ENCODE results near the gene SVIL. TPM values are rescaled to one million over a fixed set of nuclear protein-coding genes. Genes with fewer than 3 reads are reported as not detected.

The SVIL gene
- total and polyA plus RNA-seq, 4 donors, result 3.1 to 26.0 (median 9.4) TPM

DNA sequence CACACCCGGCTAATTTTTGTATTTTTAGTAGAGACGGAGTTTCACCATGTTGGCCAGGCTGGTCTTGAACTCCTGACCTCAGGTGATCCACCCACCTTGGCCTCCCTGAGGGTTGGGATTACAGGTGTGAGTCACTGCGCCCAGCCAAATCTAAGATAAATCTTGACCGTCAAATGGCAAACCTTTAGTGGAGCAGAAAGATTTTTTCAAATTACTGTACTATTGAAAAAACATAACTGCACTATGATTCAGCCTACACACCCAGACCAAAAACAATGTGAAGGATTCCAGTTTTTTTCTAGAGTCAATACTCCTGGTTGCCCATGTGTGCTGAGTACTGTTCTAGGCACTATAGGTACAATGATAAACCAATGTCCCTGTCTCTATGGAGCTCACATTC is 33.9 kb upstream of the SVIL start:
- Histone ChIP-seq H3K9me3 (ENCODE audit: control insufficient read depth in 4 of 4, low read length in 3 of 4) (no peaks in the 10 kb centered on the region), H3K27ac (ENCODE audit: low read depth in 1 of 2, low read length in 2 of 2) (no peak overlapping the region), H3K27me3 (ENCODE audit: control insufficient read depth in 4 of 4, insufficient read depth in 4 of 4, low read length in 3 of 4) (no peaks in the 10 kb centered on the region), H3K4me1 (ENCODE audit: control insufficient read depth in 4 of 4, insufficient read depth in 4 of 4, low read length in 3 of 4) (no peaks in the 10 kb centered on the region), H3K4me3 (ENCODE audit: low read depth in 1 of 3, low read length in 3 of 3) (no peak overlapping the region), H3K9ac (ENCODE audit: low read depth in 1 of 2, low read length in 2 of 2) (no peak overlapping the region), H3K36me3 (ENCODE audit: control insufficient read depth in 4 of 4, insufficient read depth in 3 of 4, low read depth in 1 of 4, low read length in 3 of 4) (peaks cover 0 to 1% (median 0%) of the 10 kb centered on the region in 4 donors)
- 94% methylated on average over 4 of the region's 4 CpGs for WGBS
- TF ChIP-seq HNF4A (conservative IDR thresholded peaks at IDR 0.05) (no peak), FOXA2 (IDR thresholded peaks at IDR 0.05) (no peak), JUND (IDR thresholded peaks at IDR 0.05) (no peak), HNF4G (IDR thresholded peaks at IDR 0.05) (no peak), GABPA (IDR thresholded peaks at IDR 0.05 in 1 of 2, conservative IDR thresholded peaks at IDR 0.05 in 1 of 2) (no peak)
- DNase-seq (ENCODE audit: low spot score), result no peak

DNA sequence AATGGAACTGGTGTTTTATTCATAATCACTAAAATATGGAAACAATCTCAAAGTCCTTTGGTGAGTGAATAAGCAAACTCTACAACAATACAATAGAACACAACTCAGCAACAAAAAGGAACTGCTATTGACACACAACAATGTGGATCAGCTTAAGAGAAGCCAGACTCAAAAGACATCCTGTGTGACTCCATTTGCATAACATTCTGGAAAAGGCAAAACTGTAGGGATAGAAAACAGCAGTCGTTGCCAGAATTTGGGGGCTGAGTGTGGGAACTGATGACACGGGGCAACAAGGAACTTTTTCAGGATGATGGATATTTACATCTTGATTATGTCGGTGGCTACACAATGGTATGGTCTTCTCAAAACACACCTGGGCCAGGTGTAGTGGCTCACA is 32.4 kb upstream of the SVIL start:
- Histone ChIP-seq H3K27ac (ENCODE audit: low read depth in 1 of 2, low read length in 2 of 2) (no peak overlapping the region), H3K9me3 (ENCODE audit: control insufficient read depth in 4 of 4, low read length in 3 of 4) (no peaks in the 10 kb centered on the region), H3K9ac (ENCODE audit: low read depth in 1 of 2, low read length in 2 of 2) (no peak overlapping the region), H3K27me3 (ENCODE audit: control insufficient read depth in 4 of 4, insufficient read depth in 4 of 4, low read length in 3 of 4) (no peaks in the 10 kb centered on the region), H3K4me3 (ENCODE audit: low read depth in 1 of 3, low read length in 3 of 3) (no peak overlapping the region), H3K36me3 (ENCODE audit: control insufficient read depth in 4 of 4, insufficient read depth in 3 of 4, low read depth in 1 of 4, low read length in 3 of 4) (peaks cover 0 to 1% (median 0%) of the 10 kb centered on the region in 4 donors), H3K4me1 (ENCODE audit: control insufficient read depth in 4 of 4, insufficient read depth in 4 of 4, low read length in 3 of 4) (no peaks in the 10 kb centered on the region)
- TF ChIP-seq EGR1 (IDR thresholded peaks at IDR 0.05; ENCODE audit: low read depth in 2 of 2), result no peak
- TF ChIP-seq, protein P1, sequence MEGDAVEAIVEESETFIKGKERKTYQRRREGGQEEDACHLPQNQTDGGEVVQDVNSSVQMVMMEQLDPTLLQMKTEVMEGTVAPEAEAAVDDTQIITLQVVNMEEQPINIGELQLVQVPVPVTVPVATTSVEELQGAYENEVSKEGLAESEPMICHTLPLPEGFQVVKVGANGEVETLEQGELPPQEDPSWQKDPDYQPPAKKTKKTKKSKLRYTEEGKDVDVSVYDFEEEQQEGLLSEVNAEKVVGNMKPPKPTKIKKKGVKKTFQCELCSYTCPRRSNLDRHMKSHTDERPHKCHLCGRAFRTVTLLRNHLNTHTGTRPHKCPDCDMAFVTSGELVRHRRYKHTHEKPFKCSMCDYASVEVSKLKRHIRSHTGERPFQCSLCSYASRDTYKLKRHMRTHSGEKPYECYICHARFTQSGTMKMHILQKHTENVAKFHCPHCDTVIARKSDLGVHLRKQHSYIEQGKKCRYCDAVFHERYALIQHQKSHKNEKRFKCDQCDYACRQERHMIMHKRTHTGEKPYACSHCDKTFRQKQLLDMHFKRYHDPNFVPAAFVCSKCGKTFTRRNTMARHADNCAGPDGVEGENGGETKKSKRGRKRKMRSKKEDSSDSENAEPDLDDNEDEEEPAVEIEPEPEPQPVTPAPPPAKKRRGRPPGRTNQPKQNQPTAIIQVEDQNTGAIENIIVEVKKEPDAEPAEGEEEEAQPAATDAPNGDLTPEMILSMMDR (IDR thresholded peaks at IDR 0.05; ENCODE audit: low read depth, low read length, missing input control), result no peak
- no peak for TF ChIP-seq FOXA2 (IDR thresholded peaks at IDR 0.05)
- no peak for TF ChIP-seq TAF1 (conservative IDR thresholded peaks at IDR 0.05)
- TF ChIP-seq SP1 (IDR thresholded peaks at IDR 0.05), result no peak
- TF ChIP-seq HNF4G (IDR thresholded peaks at IDR 0.05), result no peak
- no peak for TF ChIP-seq YY1 (IDR thresholded peaks at IDR 0.05)
- TF ChIP-seq, protein P2, sequence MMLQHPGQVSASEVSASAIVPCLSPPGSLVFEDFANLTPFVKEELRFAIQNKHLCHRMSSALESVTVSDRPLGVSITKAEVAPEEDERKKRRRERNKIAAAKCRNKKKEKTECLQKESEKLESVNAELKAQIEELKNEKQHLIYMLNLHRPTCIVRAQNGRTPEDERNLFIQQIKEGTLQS (IDR thresholded peaks at IDR 0.05), result no peak
- no peak for TF ChIP-seq RAD21 (IDR thresholded peaks at IDR 0.05)
- TF ChIP-seq HNF4A (conservative IDR thresholded peaks at IDR 0.05), result no peak
- no peak for TF ChIP-seq NR2F2 (IDR thresholded peaks at IDR 0.05)
- TF ChIP-seq, protein P3, sequence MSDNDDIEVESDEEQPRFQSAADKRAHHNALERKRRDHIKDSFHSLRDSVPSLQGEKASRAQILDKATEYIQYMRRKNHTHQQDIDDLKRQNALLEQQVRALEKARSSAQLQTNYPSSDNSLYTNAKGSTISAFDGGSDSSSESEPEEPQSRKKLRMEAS (IDR thresholded peaks at IDR 0.05), result no peak
- no peak for TF ChIP-seq RXRA (IDR thresholded peaks at IDR 0.05)
- TF ChIP-seq JUND (IDR thresholded peaks at IDR 0.05), result no peak
- no peak for TF ChIP-seq FOXA1 (IDR thresholded peaks at IDR 0.05)
- WGBS, result 93% methylated on average over 3 of the region's 3 CpGs
- no peak for DNase-seq (ENCODE audit: low spot score)

DNA sequence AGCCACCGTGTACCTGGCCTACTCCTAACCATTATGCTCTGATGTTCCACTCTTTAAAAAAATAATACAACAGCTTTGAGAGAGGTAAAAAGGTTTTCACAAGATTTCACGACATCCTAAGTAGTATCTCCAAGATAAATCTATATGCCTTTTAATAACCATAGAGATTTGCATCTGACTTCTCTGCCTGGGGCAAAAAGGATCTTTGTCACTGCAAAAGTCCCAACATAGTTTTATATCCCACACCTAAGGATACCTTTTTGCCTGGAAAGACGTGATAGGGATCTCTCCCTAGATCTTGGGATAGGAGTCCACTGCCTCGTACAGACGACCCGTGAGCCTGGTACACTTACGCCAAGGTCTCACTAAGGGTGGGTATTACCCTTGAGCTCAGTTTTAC is 31.4 kb upstream of the SVIL start:
- no peaks in the 10 kb centered on the region for H3K27me3 ChIP-seq (ENCODE audit: control insufficient read depth in 4 of 4, insufficient read depth in 4 of 4, low read length in 3 of 4)
- WGBS, result 96% methylated on average over 7 of the region's 7 CpGs
- H3K9me3 ChIP-seq (ENCODE audit: control insufficient read depth in 4 of 4, low read length in 3 of 4), result no peaks in the 10 kb centered on the region
- no peaks in the 10 kb centered on the region for H3K4me1 ChIP-seq (ENCODE audit: control insufficient read depth in 4 of 4, insufficient read depth in 4 of 4, low read length in 3 of 4)
- H3K27ac ChIP-seq (ENCODE audit: low read depth in 1 of 2, low read length in 2 of 2), result no peak overlapping the region
- H3K4me3 ChIP-seq (ENCODE audit: low read depth in 1 of 3, low read length in 3 of 3), result no peak overlapping the region
- no peak overlapping the region for H3K9ac ChIP-seq (ENCODE audit: low read depth in 1 of 2, low read length in 2 of 2)
- DNase-seq (ENCODE audit: low spot score), result no peak
- peaks cover 0 to 1% (median 0%) of the 10 kb centered on the region in 4 donors for H3K36me3 ChIP-seq (ENCODE audit: control insufficient read depth in 4 of 4, insufficient read depth in 3 of 4, low read depth in 1 of 4, low read length in 3 of 4)
- TF ChIP-seq HNF4A (conservative IDR thresholded peaks at IDR 0.05) (no peak), JUND (IDR thresholded peaks at IDR 0.05) (no peak), EGR1 (IDR thresholded peaks at IDR 0.05; ENCODE audit: low read depth in 2 of 2) (no peak), FOXA2 (IDR thresholded peaks at IDR 0.05) (no peak), RAD21 (IDR thresholded peaks at IDR 0.05) (no peak), NR2F2 (IDR thresholded peaks at IDR 0.05) (no peak)
- TF ChIP-seq, protein P2 (IDR thresholded peaks at IDR 0.05), result no peak
- TF ChIP-seq, protein P1 (IDR thresholded peaks at IDR 0.05; ENCODE audit: low read depth, low read length, missing input control), result no peak
- TF ChIP-seq, protein P4, sequence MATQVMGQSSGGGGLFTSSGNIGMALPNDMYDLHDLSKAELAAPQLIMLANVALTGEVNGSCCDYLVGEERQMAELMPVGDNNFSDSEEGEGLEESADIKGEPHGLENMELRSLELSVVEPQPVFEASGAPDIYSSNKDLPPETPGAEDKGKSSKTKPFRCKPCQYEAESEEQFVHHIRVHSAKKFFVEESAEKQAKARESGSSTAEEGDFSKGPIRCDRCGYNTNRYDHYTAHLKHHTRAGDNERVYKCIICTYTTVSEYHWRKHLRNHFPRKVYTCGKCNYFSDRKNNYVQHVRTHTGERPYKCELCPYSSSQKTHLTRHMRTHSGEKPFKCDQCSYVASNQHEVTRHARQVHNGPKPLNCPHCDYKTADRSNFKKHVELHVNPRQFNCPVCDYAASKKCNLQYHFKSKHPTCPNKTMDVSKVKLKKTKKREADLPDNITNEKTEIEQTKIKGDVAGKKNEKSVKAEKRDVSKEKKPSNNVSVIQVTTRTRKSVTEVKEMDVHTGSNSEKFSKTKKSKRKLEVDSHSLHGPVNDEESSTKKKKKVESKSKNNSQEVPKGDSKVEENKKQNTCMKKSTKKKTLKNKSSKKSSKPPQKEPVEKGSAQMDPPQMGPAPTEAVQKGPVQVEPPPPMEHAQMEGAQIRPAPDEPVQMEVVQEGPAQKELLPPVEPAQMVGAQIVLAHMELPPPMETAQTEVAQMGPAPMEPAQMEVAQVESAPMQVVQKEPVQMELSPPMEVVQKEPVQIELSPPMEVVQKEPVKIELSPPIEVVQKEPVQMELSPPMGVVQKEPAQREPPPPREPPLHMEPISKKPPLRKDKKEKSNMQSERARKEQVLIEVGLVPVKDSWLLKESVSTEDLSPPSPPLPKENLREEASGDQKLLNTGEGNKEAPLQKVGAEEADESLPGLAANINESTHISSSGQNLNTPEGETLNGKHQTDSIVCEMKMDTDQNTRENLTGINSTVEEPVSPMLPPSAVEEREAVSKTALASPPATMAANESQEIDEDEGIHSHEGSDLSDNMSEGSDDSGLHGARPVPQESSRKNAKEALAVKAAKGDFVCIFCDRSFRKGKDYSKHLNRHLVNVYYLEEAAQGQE (IDR thresholded peaks at IDR 0.05), result no peak
